Ovary (tissue), 3 donors: ENCODE results near the gene TNFRSF21.

Source experiments
- CTCF ChIP-seq, 3 donors: fragments of 450-650 bp in 2 of 3; fragments of 200-600 bp in 1 of 3; IDR thresholded peaks; one replicate each; pipeline versions ENCODE4 v1.5.1 to v1.8.0; 2016 to 2022; ENCODE audit warnings: antibody characterized with exemption in 3 of 3, mild to moderate bottlenecking in 1 of 3
- POLR2A ChIP-seq: fragments of 450-650 bp; IDR thresholded peaks from one replicate; pipeline ENCODE4 v1.6.1; 2017; ENCODE audit warnings: antibody characterized with exemption, mild to moderate bottlenecking, moderate library complexity
- donor health status: DM: no; HTN: no; CAD: no.

GRCh38 chr6:47355496-47355895 is 45.8 kb upstream of the TNFRSF21 start:
- no peak for TF ChIP-seq POLR2A
- no peak for TF ChIP-seq CTCF (IDR thresholded peaks at IDR 0.05)
